ENCODE results near the gene SMG6.

Gene SMG6

GRCh38 chr17:2064980-2065785 lies 238.4 kb downstream of the SMG6 start (continued):
- TF ChIP-seq ZFP41 (tag by site-specific recombination; IDR thresholded peaks at IDR 0.05; ENCODE audit: borderline replicate concordance) = no peak
- no peak for TF ChIP-seq EGR2 (tag by site-specific recombination; IDR thresholded peaks at IDR 0.05; ENCODE audit: low read depth)
- TF ChIP-seq BCL11A (tag by site-specific recombination; IDR thresholded peaks at IDR 0.05; ENCODE audit: low read depth) = no peak
- no peak for TF ChIP-seq BCL6B (tag by site-specific recombination; IDR thresholded peaks at IDR 0.05)
- 0 out of 2 replicates have a peak, but pooled peaks have one; percentile 52 for TF ChIP-seq ZBTB10 (tag by site-specific recombination; IDR thresholded peaks at IDR 0.05)
- peak; percentile 94 for TF ChIP-seq PATZ1 (tag by site-specific recombination; IDR thresholded peaks at IDR 0.05)
- TF ChIP-seq ZNF473 (tag by site-specific recombination; IDR thresholded peaks at IDR 0.05) = no peak
- TF ChIP-seq ZNF549 (tag by site-specific recombination; IDR thresholded peaks at IDR 0.05) = no peak
- TF ChIP-seq ZNF138 (tag by site-specific recombination; IDR thresholded peaks at IDR 0.05; ENCODE audit: borderline replicate concordance) = no peak
- peak; percentile 73; the same call in 1 of the 2 replicates for TF ChIP-seq ZNF324 (tag by site-specific recombination; IDR thresholded peaks at IDR 0.05)
- TF ChIP-seq ZNF354C (tag by site-specific recombination; IDR thresholded peaks at IDR 0.05; ENCODE audit: borderline replicate concordance, low read depth) = no peak
- no peak for TF ChIP-seq TSHZ1 (tag by site-specific recombination; IDR thresholded peaks at IDR 0.05; ENCODE audit: borderline replicate concordance)
- no peak for TF ChIP-seq ZNF266 (tag by site-specific recombination; IDR thresholded peaks at IDR 0.05; ENCODE audit: low read depth)
- TF ChIP-seq ZNF292 (tag by site-specific recombination; IDR thresholded peaks at IDR 0.05; ENCODE audit: borderline replicate concordance, low read depth) = no peak
- TF ChIP-seq SCRT2 (tag by site-specific recombination; IDR thresholded peaks at IDR 0.05) = no peak
- no peak for TF ChIP-seq BCL11B (tag by site-specific recombination; IDR thresholded peaks at IDR 0.05; ENCODE audit: low read depth)
- peak; percentile 51; the same call in 1 of the 2 replicates for TF ChIP-seq ZNF639 (tag by site-specific recombination; IDR thresholded peaks at IDR 0.05)
- TF ChIP-seq ZBTB1 (tag by site-specific recombination; IDR thresholded peaks at IDR 0.05) = no peak
- TF ChIP-seq ELK4 (IDR thresholded peaks at IDR 0.05; ENCODE audit: borderline replicate concordance, low read depth, low read length) = no peak
- peak; percentile 70 for TF ChIP-seq ZNF24 (tag by site-specific recombination; IDR thresholded peaks at IDR 0.05)
- TF ChIP-seq HOXD13 (CRISPR knock-in tag; IDR thresholded peaks at IDR 0.05; ENCODE audit: borderline replicate concordance) = no peak
- no peak for TF ChIP-seq ZNF416 (tag by site-specific recombination; IDR thresholded peaks at IDR 0.05)
- peak; percentile 58 for TF ChIP-seq SP3 (tag by site-specific recombination; IDR thresholded peaks at IDR 0.05)
- no peak for TF ChIP-seq ZNF837 (tag by site-specific recombination; IDR thresholded peaks at IDR 0.05)
- TF ChIP-seq ZNF26 (tag by site-specific recombination; IDR thresholded peaks at IDR 0.05) = no peak
